Stomach (tissue), 9 donors: ENCODE data around the gene MYD88. TPM values are rescaled to one million over a fixed set of nuclear protein-coding genes. Genes with fewer than 3 reads are reported as not detected.

ENCODE experiments used
- DNase-seq, 2 donors: peaks; one replicate each; pipeline versions ENCODE4 v3.0.0 to v3.0.0-alpha.2; 2013 to 2019
- H3K27ac ChIP-seq, 5 donors: fragments of 200-600 bp in 4 of 5; sonication (generic) in 4 of 5; one replicate each; pipeline ENCODE4 v1.5.1; 2013 to 2019; ENCODE audit warnings: mild to moderate bottlenecking in 1 of 5, moderate library complexity in 1 of 5
- H3K27me3 ChIP-seq, 3 donors: fragments of 200-600 bp; sonication (generic); one replicate each; pipeline ENCODE4 v1.5.1; 2017 to 2019; ENCODE audit warnings: mixed run types in 1 of 3
- H3K36me3 ChIP-seq, 4 donors: fragments of 200-600 bp; sonication (generic); 1 replicate in 3 of 4; 2 replicates in 1 of 4; pipeline ENCODE4 v1.5.1; 2016 to 2019
- H3K4me1 ChIP-seq, 4 donors: fragments of 200-600 bp; sonication (generic); one replicate each; pipeline ENCODE4 v1.5.1; 2016 to 2019
- H3K4me3 ChIP-seq, 4 donors: fragments of 200-600 bp; sonication (generic) in 3 of 4; one replicate each; pipeline ENCODE4 v1.5.1; 2016 to 2019; ENCODE audit warnings: mild to moderate bottlenecking in 1 of 4
- H3K9me3 ChIP-seq, 4 donors: fragments of 200-600 bp; sonication (generic); one replicate each; pipeline ENCODE4 v1.5.1; 2016 to 2019
- EP300 ChIP-seq: sonication (generic); formaldehyde crosslinking; IDR thresholded peaks from one replicate; pipeline ENCODE4 v1.6.1; 2017; ENCODE audit warnings: antibody characterized with exemption
- POLR2A ChIP-seq, 4 donors: fragments of 450-650 bp; IDR thresholded peaks; one replicate each; pipeline ENCODE4 v1.6.1; 2016; ENCODE audit warnings: antibody characterized with exemption in 4 of 4, control low read depth in 2 of 4, mild to moderate bottlenecking in 1 of 4, moderate library complexity in 1 of 4
- POLR2AphosphoS5 ChIP-seq, 3 donors: sonication (generic); formaldehyde crosslinking; IDR thresholded peaks; one replicate each; pipeline ENCODE4 v1.6.1; 2016; ENCODE audit warnings: antibody characterized with exemption in 3 of 3
- WGBS, 5 donors: extraction: QIAGEN DNeasy Blood & Tissue Kit in 3 of 5; methylation state at CpG; one replicate each; pipeline versions ENCODE4 v1.1.5 to v1.1.7; 2013 to 2018; 5-methylcytosine and 5-hydroxymethylcytosine counted together
- intact Hi-C: fragments of 100-400 bp; cut with DNase I; formaldehyde crosslinking; loops from one replicate; pipeline ENCODE4 v1.15.1; 2023; ENCODE audit warnings: low total_unique reads
- polyA plus RNA-seq, 3 donors: library from polyadenylated mRNA; stranded (reverse); fragments of 200-250 nt; gene quantifications; one replicate each; pipeline ENCODE4 v1.2.3, GENCODE V29; 2013
- total RNA-seq, 5 donors: library from RNA; depleted of rRNA; stranded (reverse); fragments of >200 nt; gene quantifications; one replicate each; pipeline versions ENCODE4 v1.1.0 to v1.2.3, GENCODE V29; 2014 to 2016
- TF ChIP-seq, protein P1 (sequence below), 7 experiments: fragments of 450-650 bp in 4 of 7; fragments of 200-600 bp in 3 of 7; sonication (generic) in 3 of 7; IDR thresholded peaks; one replicate each; pipeline ENCODE4 v1.5.1; 2016 to 2019; ENCODE audit warnings: antibody characterized with exemption in 7 of 7, control low read depth in 2 of 7, mild to moderate bottlenecking in 1 of 7
- donor health status: healthy with polysubstance abuse.
- donor health status: Bipolar disorder and iron deficiency.
- donor health status: healthy.

Gene MYD88
- total and polyA plus RNA-seq, 8 donors, result 9.0 to 67.8 (median 31.9) TPM

DNA sequence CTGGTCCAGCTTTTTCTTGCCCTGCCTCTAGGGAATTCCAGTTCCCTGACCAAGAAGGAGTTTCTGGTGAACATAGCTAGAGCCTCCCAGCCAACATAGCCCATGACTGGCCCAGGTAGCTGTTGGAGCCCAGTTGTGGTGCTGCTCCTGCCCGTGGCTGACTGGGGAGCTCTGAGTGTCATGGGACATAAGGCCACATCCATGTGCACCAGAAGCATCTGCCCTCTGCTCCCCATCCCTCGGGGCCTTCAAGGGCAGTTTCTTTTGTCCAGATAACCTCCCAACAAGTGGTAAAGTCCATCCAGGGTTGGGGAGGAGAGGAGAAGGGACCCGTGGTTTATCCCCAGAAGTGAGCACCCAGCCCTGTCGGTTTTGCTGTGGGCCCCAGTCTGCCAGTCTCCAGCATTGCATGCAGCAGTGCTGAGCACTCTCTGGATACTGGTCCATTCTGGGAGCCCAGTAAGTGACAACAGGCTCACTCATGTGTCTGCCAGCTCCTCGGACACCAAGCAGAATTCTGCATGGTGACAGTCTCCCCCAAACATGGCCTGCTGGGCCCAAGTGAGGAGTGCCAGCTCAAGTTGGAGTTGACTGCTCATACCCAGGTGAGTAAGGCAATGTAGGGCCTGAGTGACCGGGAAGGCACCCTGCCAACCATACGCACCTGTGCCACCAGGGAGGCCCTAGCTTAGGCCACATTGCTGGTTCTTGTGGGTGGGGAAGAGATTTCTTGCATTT lies 30.4 kb upstream of the MYD88 start:
- peaks cover 0 to 7% (median 0%) of the 10 kb centered on the region in 4 donors for H3K4me1 ChIP-seq
- no peak for TF ChIP-seq POLR2AphosphoS5 (IDR thresholded peaks at IDR 0.05)
- TF ChIP-seq, protein P1, sequence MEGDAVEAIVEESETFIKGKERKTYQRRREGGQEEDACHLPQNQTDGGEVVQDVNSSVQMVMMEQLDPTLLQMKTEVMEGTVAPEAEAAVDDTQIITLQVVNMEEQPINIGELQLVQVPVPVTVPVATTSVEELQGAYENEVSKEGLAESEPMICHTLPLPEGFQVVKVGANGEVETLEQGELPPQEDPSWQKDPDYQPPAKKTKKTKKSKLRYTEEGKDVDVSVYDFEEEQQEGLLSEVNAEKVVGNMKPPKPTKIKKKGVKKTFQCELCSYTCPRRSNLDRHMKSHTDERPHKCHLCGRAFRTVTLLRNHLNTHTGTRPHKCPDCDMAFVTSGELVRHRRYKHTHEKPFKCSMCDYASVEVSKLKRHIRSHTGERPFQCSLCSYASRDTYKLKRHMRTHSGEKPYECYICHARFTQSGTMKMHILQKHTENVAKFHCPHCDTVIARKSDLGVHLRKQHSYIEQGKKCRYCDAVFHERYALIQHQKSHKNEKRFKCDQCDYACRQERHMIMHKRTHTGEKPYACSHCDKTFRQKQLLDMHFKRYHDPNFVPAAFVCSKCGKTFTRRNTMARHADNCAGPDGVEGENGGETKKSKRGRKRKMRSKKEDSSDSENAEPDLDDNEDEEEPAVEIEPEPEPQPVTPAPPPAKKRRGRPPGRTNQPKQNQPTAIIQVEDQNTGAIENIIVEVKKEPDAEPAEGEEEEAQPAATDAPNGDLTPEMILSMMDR (IDR thresholded peaks at IDR 0.05), result no peak
- TF ChIP-seq POLR2A (IDR thresholded peaks at IDR 0.05), result no peak
- no peak for TF ChIP-seq EP300
- H3K9me3 ChIP-seq, result peaks cover 0 to 10% (median 3%) of the 10 kb centered on the region in 4 donors
- DNase-seq, result peak in 1 of 2 donors; percentile 17
- intact Hi-C loops, result no loop called here
- H3K27ac ChIP-seq, result no peak overlapping the region
- no peaks in the 10 kb centered on the region for H3K27me3 ChIP-seq
- H3K36me3 ChIP-seq, result no peaks in the 10 kb centered on the region
- no peak overlapping the region for H3K4me3 ChIP-seq
- WGBS, 5 donors, result 80 to 91% (median 90%) methylated on average over 5 to 7 of the region's 7 CpGs

DNA sequence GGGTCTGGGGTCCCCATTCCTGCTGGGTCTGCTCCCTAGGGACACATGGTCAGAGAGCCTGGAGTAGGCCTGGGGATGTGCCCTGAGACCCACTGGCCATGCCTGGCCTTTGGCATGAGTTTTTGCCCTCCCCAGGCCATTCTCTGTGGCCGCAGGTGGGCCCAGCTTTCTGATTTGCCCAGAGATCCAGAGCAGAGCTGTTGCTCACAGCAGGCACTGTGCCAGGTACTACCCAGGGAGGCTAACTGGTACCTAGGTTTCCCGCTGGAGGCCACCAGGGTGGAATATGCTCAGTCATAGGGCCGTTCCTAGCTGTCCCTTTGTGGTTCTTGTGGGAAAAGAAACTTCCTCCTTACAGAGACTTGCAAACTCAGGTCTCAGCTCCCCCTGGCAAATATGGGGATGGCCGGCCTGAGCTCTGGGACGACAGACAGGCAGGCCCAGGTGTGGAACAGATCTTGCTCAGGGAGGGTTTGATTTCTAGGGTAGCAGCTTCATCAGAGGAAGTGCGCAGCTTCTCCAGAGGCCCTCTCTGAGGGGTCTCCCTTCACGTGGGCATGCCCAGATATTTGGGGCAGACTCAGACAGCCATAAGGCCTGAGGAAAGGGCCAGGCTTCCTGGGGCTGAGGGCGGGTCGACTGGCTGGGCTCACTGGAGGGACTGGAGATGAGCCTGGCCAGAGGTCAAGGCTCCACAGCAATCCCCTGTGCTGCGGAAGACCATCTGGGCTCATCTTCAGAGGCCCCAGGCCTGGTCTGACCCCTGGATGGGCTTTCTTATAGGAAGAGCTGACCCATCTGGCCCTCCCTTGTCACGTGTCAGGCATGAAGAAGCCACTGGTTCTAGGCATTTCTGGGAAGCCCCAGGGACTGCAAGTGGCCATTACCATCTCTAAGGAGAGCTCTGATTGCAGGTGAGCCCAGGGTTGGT lies 29.5 kb upstream of the MYD88 start:
- Histone ChIP-seq H3K36me3 (no peaks in the 10 kb centered on the region), H3K4me1 (peaks cover 0 to 7% (median 0%) of the 10 kb centered on the region in 4 donors), H3K27ac (no peak overlapping the region), H3K27me3 (no peaks in the 10 kb centered on the region), H3K9me3 (peaks cover 0 to 10% (median 3%) of the 10 kb centered on the region in 4 donors), H3K4me3 (no peak overlapping the region)
- 69 to 86% (median 84%) methylated on average over 6 to 11 of the region's 11 CpGs for WGBS, 5 donors
- no peak for TF ChIP-seq POLR2AphosphoS5 (IDR thresholded peaks at IDR 0.05)
- no peak for TF ChIP-seq EP300
- TF ChIP-seq POLR2A (IDR thresholded peaks at IDR 0.05), result no peak
- TF ChIP-seq, protein P1 (IDR thresholded peaks at IDR 0.05), result no peak
- intact Hi-C loops, result no loop called here
- peak in 1 of 2 donors; percentile 24 for DNase-seq

DNA sequence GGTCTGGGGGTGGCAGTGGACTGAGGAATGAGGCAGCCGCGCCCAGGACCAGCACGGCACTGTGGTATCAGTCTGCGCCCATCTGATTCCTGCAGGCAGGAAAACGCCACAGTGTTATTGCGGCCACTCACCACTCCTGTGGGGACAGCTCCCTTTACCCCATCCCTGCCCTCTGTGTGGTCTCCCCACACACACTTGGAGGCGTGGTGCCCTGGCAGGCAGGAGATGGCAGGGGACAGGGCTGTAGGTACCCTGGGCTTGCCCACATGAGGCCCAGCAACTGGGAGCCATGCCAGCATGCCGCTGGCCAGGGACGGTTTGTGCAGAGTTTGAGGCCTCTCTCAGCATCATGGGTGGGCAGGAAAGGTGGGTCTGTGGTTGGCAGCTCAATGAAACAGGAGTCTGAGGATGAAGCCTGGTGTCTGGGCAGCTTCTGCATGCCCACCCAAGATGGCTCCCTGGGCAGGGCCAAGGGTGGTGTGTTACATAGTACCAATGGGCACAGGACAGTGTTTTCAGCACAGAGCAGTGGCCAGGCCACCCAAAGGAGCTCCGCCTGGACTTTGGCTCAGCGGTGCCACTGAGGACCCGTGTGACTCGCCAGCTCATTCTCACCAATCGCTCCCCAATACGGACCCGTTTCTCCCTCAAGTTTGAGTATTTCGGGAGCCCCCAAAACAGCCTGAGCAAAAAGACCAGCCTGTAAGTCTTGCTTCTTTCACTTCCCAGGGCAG lies 28.7 kb upstream of the MYD88 start:
- H3K9me3 ChIP-seq, result peaks cover 0 to 10% (median 3%) of the 10 kb centered on the region in 4 donors
- intact Hi-C loops, result no loop called here
- H3K27me3 ChIP-seq, result no peaks in the 10 kb centered on the region
- TF ChIP-seq POLR2AphosphoS5 (IDR thresholded peaks at IDR 0.05) (no peak), EP300 (no peak), POLR2A (IDR thresholded peaks at IDR 0.05) (no peak)
- TF ChIP-seq, protein P1 (IDR thresholded peaks at IDR 0.05), result no peak
- WGBS, 5 donors, result 91 to 94% (median 92%) methylated on average over 13 to 17 of the region's 17 CpGs
- H3K4me1 ChIP-seq, result peaks cover 0 to 7% (median 0%) of the 10 kb centered on the region in 4 donors
- no peak overlapping the region for H3K4me3 ChIP-seq
- H3K27ac ChIP-seq, result no peak overlapping the region
- H3K36me3 ChIP-seq, result no peaks in the 10 kb centered on the region
- DNase-seq, result peak in 1 of 2 donors; percentile 15
